GM19328 (cell line): ENCODE data around the gene CST3.
A peak's percentile ranks its signal among the peaks of the same experiment; 100 is the strongest.
"Not testable (repeated sequence)": the region's sequence is repeated elsewhere in the genome, so short reads cannot be mapped to it uniquely, and the experiment has no call there.

ENCODE experiments used
- ATAC-seq: cut with Tn5 transposase; IDR thresholded peaks from one replicate; pipeline ENCODE4 v1.9.1; 2021; ENCODE audit warnings: mild to moderate bottlenecking, moderate library complexity; ENCODE audit not compliant: unreplicated experiment

Gene CST3

DNA sequence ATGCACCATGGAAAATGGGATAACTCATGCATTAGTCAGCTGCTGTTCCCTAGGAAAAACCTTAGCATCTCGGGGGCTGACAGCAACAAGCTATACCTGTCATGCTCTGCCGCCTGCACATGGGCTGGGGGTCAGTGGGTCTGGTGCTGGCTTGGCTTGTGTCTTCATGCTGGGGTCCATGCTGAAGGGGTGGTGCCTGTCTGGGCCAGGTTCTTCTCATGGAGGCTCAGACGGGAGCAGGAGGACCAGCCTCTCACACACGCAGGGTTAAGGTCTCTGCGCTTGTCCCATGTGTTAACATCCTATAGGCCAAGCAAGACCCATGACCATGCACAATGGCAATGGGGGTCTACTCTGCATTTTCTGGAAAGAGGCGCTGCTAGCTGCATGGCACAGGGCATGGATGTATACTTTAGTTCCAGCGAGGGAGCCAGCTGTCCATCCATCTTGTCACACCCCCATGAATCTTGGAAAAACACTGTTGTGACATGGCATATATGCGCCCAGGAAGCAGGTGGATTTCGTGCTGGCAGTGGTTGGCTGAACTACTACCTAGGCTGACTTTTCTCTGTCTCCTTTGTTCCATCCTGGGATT lies 24.6 kb upstream of the CST3 start:
- no peak for ATAC-seq

DNA sequence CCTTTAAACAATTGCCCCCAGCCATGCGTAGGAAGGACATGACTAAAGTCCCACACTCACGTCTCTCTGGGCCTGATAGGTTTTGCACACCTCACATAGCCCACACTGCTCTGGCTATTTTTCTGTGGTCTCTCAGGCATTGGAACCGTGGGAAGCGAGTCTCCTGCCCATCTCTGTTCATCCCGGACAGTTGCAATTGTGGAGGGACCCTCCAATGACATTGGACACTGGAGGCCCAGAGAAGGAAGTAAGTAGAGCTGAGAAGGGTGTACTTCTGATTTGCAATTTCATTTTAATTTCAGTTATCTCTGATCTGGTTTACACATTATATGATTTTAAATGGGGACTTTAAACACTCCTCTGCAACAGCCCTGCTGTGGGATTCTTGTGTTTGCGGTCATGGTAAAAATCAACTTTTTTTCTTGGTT lies 23.3 kb upstream of the CST3 start:
- no peak for ATAC-seq

DNA sequence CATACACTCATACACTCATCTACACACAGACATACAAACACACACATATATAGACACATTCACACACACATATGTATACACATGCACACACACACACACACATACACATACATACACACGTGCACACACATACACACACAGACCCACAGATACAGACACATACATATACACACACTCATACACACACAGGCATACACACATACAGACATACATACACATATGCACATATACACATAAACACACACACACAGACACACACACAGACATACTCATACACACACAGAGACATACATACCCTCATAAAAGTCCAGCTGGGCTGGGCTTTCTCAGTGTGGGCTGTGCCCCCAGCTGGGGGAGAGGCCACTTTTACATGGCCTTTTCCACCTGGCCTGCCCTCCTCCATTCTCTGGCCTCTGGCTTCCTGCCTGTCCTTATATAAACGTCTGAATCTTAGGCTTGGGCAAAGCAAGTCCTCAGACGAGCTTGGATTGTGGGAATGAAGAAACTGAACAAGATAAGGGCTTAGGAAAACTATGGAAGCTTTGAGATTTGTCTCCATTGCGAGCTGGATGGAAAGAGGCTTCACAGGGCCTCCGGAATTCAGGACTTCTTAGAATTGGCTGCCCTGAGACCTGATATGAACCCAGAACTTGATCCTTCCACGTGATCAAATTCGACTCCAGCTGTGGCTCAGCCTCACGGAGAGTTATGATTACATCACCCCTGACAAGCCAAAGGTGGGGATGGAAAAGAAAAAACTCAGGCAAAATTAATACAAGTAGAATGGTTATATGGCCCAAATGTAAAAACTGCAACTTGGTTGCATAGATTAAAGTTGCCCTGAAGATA lies 22.5 kb upstream of the CST3 start:
- no peak for ATAC-seq

DNA sequence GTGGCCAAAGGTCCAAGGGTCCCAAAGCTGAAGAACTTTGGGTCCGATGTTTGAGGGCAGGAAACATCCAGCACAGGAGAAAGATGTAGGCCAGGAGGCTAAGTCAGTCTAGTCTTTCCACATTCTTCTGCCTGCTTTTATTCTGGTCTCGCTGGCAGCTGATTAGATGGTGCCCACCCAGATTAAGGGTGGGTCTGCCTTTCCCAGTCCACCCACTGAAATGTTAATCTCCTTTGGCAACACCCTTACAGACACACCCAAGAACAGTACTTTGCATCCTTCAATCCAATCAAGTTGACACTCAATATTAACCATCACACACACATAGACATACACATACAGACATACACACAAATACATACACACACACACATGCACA lies 21.8 kb upstream of the CST3 start:
- not testable (repeated sequence) for ATAC-seq

DNA sequence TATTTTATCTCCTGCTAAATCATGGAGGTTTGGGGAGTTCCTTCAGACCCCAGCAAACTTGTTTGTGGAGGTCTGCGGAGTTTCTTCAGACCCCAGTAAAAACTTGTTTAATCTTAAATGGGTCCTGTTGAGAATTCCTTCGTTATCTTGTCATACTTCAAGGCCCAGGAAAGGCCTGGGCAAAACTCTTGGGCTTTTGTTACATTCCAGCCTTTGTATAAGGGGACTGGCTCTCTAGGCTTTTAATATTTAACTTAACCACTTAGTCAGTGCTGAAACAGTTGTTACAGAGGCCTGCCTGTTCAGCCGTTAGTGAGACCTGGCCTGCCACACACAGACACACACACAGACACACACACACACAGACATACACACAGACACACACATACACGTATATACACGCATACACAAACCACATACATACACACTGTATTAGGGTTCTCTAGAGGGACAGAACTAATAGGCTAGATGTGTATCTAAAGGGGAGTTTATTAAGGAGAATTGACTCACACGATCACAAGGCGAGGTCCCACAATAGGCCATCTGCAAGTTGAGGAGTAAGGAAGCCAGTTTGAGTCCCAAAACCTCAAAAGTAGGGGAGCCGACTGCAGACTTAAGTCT lies 21.3 kb upstream of the CST3 start:
- no peak for ATAC-seq

DNA sequence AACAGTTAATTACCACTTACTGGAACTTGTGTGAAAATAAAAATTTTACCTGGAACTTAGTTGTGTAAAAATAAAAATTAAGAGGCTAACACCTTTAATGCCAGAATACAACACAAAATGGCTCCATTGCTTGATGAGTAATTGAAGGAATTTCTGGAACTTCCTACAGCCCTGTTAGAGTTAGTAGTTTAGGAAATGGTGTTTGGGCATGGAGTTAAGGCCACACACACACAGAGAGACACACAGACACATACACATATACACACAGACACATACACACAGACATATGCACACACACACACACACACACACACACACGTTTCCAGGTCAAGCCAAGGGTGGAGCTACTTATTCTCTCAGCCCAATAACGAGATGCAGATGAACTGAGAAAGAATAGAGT lies 20.6 kb upstream of the CST3 start:
- no peak for ATAC-seq

DNA sequence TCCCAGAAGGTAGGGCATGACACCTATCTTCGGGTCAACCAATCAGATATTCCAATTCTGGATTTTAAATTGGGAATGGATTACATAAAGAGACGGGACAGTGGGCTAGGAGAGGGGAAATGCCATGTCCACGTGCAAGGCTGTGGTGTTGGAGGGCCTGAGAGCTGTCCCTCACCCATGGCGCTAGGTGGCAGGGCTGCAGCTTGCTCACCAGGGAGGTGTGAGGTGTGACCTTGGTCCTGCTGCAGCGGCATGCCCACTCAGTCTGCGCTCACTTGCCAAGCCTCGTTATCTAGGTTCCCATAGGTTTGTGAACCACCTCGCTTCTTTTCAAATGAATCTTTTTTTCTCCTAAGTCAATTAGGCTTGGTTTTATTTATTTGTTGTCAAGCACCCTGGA lies 19.4 kb upstream of the CST3 start:
- no peak for ATAC-seq

DNA sequence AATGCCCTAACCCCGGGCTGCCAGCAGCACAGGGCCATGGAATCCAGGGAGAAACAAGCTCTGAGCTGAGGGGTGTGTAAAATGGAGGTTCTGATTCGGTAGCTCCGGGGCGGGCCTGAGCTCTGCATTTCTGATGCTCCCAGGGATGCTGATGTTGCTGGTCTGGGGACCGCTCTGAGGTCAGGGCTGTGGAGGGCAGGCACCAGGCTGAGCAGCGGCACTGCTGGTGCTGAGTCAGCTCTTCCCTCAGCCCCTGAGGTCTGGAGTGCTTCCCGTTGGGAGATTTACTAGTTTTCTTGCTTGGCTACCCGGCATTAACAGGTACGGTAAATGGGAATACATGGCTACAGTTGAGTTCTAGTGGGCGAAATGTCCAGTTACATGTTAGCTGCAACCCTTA lies 18.6 kb upstream of the CST3 start:
- ATAC-seq = no peak

DNA sequence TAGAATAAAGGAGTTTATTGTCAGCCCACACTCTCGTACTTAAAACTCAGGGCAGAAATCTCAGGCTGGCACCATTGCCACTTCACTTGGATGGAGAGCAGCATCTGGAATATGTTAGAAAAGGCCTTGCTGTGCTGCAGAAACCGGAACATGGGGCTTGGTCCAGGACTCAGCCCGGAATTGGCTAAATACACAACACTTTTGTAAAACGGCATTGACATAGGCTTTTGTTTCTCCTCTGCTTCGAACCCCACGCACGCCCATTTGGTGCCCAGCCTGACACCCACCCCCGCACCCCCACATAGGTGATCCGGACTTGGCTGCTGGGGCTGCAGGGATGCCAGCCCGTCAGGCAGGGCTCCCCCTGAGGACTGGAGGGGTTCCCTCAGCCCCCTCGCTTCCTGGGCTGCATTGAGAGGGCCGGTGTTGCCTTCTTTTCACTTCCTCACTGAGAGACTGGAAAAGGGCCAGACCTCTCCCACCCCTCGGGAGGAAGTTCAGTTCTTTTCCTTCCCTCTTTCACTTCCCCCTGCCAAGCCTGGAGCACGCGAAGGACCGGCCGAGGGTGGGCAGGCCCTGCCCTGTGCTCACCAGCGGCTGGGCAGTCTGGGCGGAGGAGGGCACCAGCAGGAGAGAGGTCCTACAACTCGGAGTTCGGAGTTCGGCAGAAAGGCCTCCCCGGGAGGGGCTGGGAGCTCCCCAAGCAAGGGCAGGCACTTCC lies 17.9 kb upstream of the CST3 start:
- no peak for ATAC-seq

DNA sequence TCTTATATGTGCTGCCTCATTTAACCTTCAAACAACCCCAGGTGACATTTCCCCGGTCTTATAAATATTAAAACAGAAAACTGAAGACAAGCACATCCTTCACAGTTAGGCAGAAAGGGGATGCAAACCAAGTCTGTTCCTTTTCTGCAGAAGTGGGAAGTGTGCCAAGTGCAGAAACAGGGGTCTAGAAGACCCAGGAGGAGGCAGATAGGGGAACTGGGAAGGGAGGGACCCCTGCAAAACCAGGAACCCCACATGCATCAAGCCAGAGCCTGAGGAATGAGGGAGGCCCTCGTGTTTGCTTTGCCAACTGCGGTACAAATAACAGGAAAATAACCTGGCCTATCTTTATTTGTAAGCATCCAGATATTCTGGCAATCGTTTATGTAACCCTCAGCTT lies 17.0 kb upstream of the CST3 start:
- no peak for ATAC-seq

DNA sequence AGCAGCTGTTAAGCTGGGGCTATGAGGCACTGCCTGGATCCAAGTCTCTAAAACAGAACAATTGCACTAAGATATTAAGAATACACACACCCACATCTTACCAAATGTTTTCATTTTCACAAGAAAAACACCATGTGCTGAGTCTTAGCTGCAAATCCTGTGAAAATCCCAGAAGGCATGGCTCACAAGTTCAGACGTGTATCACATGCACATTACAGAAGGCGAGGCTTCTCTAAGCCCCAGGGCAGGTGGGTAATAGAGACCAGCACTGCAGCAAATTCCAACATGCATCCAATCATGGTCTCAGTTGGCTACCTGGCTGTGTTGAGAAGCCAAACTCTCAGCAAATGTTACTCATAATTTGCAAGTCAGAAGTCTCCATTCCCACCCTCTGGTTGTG lies 16.2 kb upstream of the CST3 start:
- ATAC-seq = no peak

DNA sequence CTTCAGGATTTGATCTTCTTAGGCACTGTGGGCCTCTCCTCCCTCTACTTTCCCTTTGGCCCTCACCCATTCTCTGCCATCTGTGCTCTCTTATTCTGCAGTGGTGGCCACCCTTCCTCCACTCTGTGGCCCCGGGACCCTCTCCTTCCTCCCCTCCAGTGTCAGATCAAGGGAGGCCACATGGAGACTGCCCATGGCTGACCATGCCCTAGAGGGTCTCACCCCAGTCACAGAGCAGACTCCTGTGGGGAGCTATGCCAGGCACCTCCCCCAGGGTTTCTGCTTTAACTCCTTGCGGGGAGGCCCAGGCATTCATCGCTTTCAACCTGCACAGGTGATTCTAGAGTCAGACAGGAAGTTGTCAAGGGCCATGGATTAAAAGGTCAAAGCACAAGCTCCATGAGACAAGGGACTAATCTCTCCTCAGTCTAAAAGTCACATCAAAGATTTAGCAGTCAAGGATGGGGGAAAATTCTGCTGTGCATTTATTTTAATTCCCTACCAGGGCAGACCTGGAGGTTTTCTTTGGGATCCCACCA lies 15.7 kb upstream of the CST3 start:
- ATAC-seq = no peak

DNA sequence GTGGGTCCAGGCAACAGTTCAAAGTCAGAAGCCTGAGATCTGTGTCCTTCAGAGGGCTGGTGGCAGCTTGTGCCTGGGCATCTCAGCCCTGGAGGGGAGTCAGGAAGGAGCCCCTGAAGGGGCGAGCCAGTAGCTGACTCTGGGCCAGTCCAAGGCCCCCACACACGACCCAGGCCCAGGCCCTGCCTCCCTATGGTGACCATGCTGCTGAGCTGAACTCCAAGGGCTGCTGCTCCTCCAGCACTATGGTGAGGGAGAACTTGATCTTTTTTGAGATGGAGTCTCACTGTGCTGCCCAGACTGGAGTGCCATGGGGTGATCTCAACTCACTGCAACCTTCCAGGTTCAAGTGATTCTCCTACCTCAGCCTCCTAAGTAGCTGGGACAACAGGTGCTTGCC lies 15.2 kb upstream of the CST3 start:
- no peak for ATAC-seq

DNA sequence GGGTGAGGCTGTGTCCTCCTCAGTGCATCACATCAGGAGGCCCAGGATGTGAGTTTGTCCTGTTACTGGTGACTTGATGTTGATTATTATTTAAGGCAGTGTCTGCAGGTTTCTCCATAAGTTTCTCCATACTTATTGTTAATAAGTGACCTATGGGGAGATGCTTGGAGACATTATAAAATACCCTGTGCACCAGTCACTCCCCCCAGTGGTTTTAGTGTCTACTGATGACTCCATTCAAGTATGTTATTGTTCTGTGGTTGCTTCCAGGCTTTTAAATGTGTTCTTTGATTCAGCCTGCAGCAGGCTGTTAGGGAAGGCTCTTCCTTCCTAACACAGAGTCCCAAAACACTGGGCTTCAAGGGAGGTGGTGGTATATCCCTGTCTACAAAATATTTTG lies 14.6 kb upstream of the CST3 start:
- ATAC-seq = no peak

DNA sequence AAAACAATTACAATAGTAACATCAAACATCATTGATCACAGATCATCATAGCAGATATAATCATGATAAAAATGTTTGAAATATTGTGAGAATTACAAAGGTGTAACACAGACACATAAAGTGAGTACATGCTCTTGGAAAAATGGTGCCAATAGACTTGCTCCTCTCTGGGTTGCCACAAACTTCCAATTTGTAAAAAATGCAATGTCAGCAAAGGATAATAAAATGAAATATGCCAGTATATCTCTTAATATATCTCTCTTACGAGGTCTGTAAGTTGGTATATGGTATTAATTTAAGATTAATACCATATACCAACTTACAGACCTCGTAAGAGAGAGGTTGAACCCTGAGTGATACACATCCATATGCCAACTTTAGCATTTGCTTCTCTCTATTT lies 13.4 kb upstream of the CST3 start:
- no peak for ATAC-seq

DNA sequence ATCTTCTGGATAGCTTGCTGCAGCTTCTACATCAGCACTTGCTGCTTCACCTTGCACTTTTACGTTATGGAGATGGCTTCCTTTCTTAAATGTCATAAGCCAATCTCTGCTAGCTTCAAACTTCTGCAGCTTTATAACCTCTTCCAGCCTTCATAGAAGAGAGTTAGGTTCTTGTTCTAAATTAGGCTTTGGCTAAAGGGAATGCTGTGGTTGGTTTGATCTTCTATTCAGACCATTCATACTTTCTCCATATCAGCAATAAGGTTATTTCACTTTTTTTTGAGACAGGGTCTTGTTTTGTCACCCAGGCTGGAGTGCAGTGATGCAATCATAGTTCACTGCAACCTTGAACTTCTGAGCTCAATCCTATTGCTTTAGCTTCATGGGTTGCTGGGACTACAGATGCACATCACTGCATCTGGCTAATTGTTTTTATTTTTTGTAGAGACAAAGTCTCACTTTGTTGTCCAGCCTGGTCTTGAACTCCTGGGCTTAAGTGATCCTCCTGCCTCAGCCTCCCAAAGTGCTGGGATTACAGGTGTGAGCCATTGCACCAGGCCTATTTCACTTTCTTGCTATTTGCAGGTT lies 12.2 kb upstream of the CST3 start:
- no peak for ATAC-seq

DNA sequence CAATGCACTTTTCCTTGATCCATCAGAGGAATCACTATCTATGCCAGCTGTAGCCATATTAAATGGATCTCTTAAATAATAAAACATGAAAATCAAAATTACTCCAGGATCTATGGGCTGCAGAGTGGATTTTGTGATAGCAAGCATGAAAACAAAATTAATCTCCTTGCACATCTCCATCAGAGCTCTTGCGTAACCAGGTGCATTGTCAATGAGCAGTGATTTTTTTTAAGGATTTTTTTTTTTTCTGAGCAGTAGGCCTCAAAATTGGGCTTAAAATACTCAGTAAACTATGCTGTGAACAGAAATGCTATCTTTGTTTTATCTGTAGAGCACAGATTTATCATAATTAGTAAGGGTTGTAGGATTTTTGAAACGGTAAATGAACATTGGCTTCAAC lies 11.5 kb upstream of the CST3 start:
- no peak for ATAC-seq

DNA sequence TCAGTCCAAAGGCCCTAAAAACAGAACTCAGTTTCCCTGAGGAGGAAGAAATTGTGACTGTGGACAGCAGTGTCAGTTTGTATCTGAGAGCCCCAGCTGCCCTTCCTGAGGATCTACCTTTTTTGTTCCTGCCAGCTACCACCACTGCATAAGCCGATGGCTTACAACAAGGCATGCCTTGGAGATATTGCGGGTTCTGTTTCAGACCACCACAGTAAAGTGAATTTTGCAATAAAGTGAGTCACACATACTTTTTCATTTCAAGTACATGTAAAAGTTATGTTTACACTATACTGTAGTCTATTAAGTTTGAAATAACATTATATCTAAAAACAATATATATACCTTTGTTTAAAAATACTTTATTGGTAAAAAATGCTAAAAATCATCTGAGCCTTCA lies 9.6 kb upstream of the CST3 start:
- no peak for ATAC-seq

DNA sequence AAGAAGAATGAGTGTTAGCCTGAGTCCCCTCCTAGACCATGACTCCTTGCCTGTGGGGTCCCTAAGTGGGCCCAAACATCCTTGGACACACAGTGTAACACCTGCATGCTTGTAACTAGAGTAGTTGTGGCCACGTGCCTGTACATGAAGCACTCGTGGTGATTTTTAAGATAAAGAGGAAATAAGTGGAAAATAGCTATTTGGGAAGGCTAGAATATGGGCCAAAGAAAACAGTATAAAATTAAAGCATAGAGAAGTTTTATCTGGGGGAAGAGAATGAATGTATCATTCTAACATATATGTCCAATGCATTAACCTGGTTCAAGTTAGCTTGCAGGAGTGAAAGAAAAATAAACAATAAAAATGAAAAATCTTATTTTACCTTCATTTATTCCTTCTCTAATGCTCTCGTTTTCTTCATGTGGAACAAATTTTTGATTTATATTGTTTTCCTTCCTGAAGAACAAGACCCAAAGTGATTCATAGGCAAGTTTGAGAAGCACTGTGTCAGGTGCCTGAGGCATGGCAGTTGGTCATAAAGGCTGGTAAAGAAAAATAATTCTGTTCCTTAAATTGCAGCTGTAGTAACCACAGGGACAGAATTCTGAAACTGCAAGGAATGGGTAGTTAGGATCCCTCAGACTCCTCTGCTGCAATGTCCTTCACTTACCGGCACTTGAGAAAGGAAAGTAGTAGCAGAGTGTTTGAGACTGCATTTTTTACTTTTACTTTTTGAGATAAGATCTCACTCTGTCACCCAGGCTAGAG lies 8.5 kb upstream of the CST3 start:
- no peak for ATAC-seq

DNA sequence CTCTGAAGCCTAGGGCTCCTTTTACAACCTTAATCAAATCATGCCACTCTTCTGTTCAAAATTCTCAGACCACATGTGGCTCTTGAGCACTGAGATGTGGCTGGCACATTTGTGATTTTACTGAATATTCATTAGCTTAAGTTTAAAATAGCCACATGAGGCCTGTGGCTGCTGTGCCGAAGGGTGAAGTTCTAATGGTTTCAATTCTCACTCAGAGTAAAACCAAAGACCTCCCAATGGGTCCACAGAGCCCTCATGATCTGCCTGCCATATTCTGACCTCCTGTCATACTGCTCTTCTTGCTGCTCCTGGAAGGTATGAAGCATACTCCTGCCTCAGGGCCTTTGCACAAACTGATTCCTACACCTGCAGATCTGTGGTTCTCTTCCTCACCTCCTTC lies 7.8 kb upstream of the CST3 start:
- peak; percentile 55 for ATAC-seq
